Measurements from ENCODE around the gene DEXI.

Gene DEXI

GRCh38 chr16:10942352-10943063 is at the start of gene DEXI:
DEXI (minus strand) TSS chr16:10942468; CDS start chr16:10942005, 463 bp downstream.
- CTCF ChIA-PET = interaction anchor here (0.6 kb wide), 2 partner anchors 10 to 429 kb away, joined by 3 to 5 read pairs; no protein-coding TSS in a partner anchor
- H3K4me3 ChIP-seq (ENCODE audit: low read depth, low read length) = peak within 1 kb of the TSS; percentile 61
- POLR2A ChIA-PET = interaction anchor here (0.7 to 1.3 kb wide), 7 partner anchors 10 to 800 kb away, joined by 3 to 13 read pairs (median 6); partner anchors contain the start of genes NUBP1, SOCS1 and TXNDC11
- H3K9me3 ChIP-seq (ENCODE audit: control insufficient read depth, insufficient read depth, low read depth, low read length) = no peaks in the 10 kb centered on the region
- peaks cover 13% of the 10 kb centered on the region for H3K4me1 ChIP-seq (ENCODE audit: control insufficient read depth, insufficient read depth, low read length)
- H3K27ac ChIP-seq (ENCODE audit: extremely low read depth, low read depth, low read length) = peak within 1 kb of the TSS; percentile 64
- peaks cover 0 to 30% of the 10 kb centered on the region in 2 experiments; a peak in 1 of 3 replicates for H3K36me3 ChIP-seq (ENCODE audit: control insufficient read depth in 2 of 2, insufficient read depth in 1 of 2, low read length in 2 of 2)
- TF ChIP-seq PRDM10 (tag by site-specific recombination; IDR thresholded peaks at IDR 0.05) (peak; percentile 86), ZNF341 (tag by site-specific recombination; IDR thresholded peaks at IDR 0.05; ENCODE audit: low read depth) (peak; percentile 24; the same call in 1 of the 2 replicates), ZSCAN18 (tag by site-specific recombination; IDR thresholded peaks at IDR 0.05) (no peak), KLF1 (tag by site-specific recombination; IDR thresholded peaks at IDR 0.05) (no peak), GLIS2 (tag by site-specific recombination; IDR thresholded peaks at IDR 0.05) (peak; percentile 72; the same call in 1 of the 2 replicates), KLF10 (tag by site-specific recombination; IDR thresholded peaks at IDR 0.05) (peak; percentile 16; the same call in 1 of the 2 replicates), GLIS1 (tag by site-specific recombination; IDR thresholded peaks at IDR 0.05) (peak; percentile 37; the same call in 1 of the 2 replicates), ZBTB26 (tag by site-specific recombination; optimal IDR thresholded peaks at IDR 0.05) (peak; percentile 60), ZNF302 (tag by site-specific recombination; IDR thresholded peaks at IDR 0.05; ENCODE audit: low read depth) (no peak), ZNF223 (tag by site-specific recombination; IDR thresholded peaks at IDR 0.05) (no peak), ZNF133 (tag by site-specific recombination; IDR thresholded peaks at IDR 0.05) (no peak), PATZ1 (tag by site-specific recombination; IDR thresholded peaks at IDR 0.05) (peak; percentile 58), ZNF501 (tag by site-specific recombination; IDR thresholded peaks at IDR 0.05) (no peak), ZNF571 (tag by site-specific recombination; IDR thresholded peaks at IDR 0.05) (no peak), ZNF23 (tag by site-specific recombination; IDR thresholded peaks at IDR 0.05; ENCODE audit: borderline replicate concordance) (no peak), ZBTB48 (tag by site-specific recombination; IDR thresholded peaks at IDR 0.05) (no peak), ZSCAN23 (tag by site-specific recombination; IDR thresholded peaks at IDR 0.05) (no peak), SP7 (tag by site-specific recombination; IDR thresholded peaks at IDR 0.05) (0 out of 2 replicates have a peak, but pooled peaks have one; percentile 35), ZNF155 (tag by site-specific recombination; IDR thresholded peaks at IDR 0.05) (no peak), ZNF18 (tag by site-specific recombination; IDR thresholded peaks at IDR 0.05) (no peak), ZNF398 (tag by site-specific recombination; IDR thresholded peaks at IDR 0.05) (peak; percentile 50; the same call in 1 of the 2 replicates), ZBTB6 (tag by site-specific recombination; IDR thresholded peaks at IDR 0.05) (no peak), ZNF19 (tag by site-specific recombination; IDR thresholded peaks at IDR 0.05; ENCODE audit: low read depth) (no peak), SP2 (tag by site-specific recombination; IDR thresholded peaks at IDR 0.05) (peak; percentile 94)

Measured in HEK293 (cell line).